Putamen (tissue), 1 donor: ENCODE data around the gene SLCO1A2.
A peak's percentile ranks its signal among the peaks of the same experiment; 100 is the strongest.
"Not testable (repeated sequence)": the region's sequence is repeated elsewhere in the genome, so short reads cannot be mapped to it uniquely, and the experiment has no call there.

Experiments
- DNase-seq: peaks from one replicate; pipeline ENCODE4 v3.0.0-alpha.2; 2016; ENCODE audit warnings: low spot score

Gene SLCO1A2

GRCh38 chr12:21334771-21335325 lies at the start of gene SLCO1A2:
SLCO1A2 (minus strand) TSS chr12:21334917; CDS start chr12:21334647, 270 bp downstream.
- peak; percentile 49 for DNase-seq

DNA sequence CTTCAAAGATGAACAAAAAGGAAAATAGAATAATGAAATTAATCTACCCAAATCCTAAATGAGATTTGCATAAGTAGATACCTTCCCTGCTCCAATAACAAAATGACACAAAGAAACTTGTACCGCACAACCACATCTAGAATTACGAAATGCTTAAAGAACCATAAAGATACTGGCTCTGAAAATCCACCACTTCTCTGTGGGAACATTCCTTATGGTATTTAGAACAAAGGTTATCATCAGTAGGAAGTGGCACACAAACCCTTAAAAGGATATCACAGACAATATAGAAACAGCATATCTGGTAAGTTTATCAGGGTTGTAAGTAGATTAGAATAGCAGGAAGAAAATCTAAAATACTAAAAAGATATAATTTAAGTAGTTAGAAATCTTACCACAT lies 49.5 kb upstream of the SLCO1A2 start:
- DNase-seq = no peak

- not testable (repeated sequence) for DNase-seq
These were observed 46.6 kb upstream of the SLCO1A2 start for GRCh38 chr12:21381320-21381719.

DNA sequence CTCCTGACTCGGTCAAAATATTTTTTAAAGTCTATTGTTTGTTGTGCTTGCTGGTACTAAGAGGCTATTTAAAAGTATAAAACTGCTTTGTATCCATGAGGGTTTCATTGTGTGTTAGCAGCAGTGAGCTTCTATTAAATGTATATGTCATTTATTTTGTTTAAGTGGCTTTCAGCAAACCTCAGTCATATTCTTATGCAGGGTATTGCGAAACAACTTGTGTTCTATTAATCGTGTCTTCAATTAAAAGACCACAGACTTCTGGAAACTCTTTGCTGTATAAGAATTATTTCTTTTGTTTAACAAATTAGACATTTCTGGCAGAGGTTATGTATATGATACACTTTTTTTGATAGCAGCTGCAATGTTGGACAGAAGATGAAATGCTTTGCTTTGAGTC lies 44.5 kb upstream of the SLCO1A2 start:
- no peak for DNase-seq

- no peak for DNase-seq
These were observed 37.9 kb upstream of the SLCO1A2 start, which contains the start of gene IAPP for GRCh38 chr12:21372602-21373001. IAPP (plus strand) TSS chr12:21372902; CDS start chr12:21373352, 450 bp downstream.

DNA sequence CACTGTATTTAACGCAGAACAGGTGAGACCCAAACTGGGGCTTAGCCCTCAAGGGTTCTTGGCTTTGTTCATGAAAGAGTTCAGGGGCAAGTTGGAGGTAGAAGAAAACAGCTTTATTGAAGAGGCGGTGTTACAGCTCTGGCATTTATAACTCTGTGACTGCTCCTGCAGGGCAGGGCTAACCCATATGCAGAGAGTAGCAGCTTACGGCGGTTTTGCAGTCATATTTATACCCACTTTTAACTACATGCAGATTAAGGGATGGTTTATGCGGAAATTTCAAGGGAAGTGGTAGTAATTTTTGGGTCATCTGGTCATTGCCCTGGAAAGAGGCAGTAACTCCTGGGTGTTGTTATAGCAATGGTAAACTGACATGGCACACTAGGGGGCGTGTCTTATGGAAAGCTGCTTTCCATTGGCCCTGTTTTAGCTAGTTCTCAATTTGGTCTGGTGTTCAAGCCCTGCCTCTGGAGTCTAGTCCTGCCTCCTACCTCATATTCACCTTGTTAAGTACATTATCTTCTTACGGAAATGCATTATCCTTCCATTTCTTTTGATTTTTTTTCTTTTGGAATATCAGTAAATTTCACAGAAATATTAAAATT lies 36.2 kb upstream of the SLCO1A2 start:
- no peak for DNase-seq

DNA sequence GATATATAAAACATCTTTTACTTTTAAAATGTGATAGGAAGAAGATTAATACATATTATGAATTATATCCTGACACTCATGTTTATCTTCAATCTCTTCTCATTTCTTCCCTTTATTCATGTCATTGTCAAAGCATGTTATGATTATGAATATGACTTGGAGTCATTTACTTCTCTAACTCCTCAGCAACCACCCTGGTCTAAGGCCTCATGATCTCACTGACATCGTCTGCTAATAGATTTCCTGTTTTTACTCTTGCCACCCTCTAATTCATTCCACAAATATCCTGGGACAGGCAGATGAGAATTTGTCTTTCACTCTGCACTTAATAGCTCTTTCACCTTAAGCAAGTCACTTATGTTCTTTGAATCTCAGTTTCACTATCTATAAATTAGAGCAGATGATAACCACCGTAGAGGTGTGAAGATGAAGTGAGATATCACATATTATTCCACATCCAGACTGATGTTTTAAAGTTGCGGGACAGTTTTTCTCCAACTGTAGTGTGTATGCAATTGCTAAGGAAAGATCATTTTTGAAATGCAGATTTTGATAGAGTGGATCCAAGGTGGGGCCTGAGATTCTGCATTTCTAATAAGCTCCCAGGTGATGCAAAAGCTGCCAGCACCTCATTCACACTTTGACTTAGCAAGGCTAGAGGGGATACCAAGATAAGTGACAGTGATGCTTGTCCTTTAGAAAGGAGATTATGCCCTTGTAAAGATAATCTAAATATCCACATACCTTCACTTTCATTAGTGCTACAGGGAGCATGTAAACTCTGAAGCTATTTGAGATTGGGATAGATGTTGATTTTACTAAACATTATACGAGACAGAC lies 34.6 kb upstream of the SLCO1A2 start:
- DNase-seq = no peak

GRCh38 chr12:21360632-21361031 lies 25.9 kb upstream of the SLCO1A2 start:
- not testable (repeated sequence) for DNase-seq

DNA sequence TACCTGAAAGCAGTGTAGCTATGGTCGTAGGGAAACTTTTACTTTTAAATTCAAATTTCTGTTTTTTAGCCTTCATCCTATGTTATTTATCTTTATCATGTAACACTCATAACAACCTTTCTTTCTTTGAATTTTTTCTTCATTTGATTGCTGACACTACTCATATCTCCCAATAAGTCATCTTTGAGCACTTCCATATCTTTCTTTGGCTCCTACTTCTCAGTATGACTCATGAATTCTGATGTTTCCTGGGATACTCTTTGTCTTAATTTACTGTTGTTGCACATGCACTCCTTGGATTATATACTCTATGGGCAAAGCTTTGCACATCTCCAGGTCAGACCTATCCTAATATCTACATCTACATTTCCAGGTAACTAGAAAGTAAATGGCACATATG lies 19.9 kb upstream of the SLCO1A2 start:
- no peak for DNase-seq

DNA sequence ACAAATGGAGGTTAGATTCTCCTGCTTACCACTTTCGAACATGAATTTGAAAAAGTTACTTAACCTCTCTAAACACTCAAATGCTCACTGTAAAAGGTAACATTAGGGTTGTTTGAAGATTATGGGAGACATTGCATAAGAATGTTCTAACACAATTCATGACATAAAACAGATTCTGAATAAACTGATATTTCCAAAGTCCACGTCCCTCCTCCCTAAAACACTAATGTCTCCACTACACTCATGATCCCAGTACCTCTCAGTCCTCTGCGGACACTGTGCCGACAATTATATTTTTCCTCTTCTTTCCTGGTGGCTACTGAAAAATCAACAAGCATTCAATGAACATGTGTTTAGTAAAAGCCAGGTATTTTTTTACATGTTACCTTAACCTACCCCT lies 19.2 kb upstream of the SLCO1A2 start:
- no peak for DNase-seq

GRCh38 chr12:21353487-21353886 lies 18.8 kb upstream of the SLCO1A2 start:
- DNase-seq = no peak

DNA sequence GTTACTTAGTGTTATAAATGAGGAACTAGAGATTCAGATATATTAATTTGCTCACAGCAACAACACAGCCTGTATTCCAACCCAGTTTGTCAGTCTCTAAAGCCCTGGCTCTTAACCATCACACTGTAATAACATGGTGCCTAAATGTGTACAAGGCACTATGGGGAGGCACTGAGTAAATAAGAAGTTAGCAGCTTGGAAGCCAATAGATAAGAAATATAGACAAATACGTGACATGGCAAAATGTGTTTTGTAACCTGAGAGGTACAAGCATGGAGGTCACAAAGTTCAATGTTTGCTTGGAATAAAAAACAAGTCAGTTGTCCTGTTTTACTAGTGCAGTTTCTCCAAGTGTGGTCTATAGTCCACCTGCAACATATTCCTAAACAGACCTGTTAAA lies 16.3 kb upstream of the SLCO1A2 start:
- no peak for DNase-seq

DNA sequence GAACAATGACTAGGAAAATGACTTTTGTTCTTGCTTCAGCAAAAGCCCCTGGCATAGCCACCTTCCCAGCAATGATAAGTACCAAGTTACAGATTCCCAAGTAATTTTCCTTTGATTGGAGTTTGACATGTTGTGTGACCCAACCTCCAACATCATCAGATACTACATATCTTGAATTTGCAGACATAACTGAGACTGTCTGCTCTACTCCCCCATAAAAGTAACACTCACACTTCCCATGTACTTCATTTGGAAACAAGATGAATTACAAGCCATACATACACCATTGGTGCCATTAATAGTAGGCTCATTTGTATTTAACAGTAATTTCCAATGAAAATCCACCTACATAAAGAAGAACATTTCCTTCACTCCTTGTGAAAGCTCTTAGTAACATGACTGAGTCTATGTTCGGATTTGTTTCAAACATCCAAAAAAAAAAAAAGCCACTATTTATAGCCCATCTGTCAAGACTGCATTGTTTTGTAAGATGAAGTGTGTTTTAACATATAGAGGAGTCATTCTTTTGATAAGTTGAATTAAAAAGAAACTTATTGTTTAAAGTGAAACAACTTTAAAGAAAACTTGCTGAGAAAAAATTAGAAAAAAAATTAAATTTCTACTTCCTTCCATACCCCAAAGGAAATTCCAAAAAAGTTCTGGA lies 12.0 kb upstream of the SLCO1A2 start:
- no peak for DNase-seq

- DNase-seq = no peak
These were observed 8.9 kb upstream of the SLCO1A2 start for GRCh38 chr12:21343636-21344035.

DNA sequence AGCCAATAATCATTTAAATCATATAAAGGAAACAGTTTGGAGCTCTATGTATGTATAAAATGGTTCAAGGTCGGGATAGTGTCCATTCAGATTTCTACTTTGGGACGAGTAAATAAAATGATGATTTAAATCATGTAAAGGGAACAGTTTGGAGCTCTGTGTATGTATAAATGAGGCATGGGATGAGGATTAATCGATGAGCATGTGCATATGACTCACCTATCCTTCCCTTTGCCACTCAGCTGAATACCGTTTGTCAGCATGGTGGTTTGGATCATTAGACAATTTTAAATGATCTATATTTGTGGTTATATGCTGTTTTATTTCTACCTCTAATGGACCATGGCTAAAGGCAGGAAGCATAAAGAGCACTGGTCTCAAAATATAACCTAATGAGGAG lies 7.1 kb upstream of the SLCO1A2 start:
- DNase-seq = no peak

- no peak for DNase-seq
These were observed 5.7 kb upstream of the SLCO1A2 start for GRCh38 chr12:21340403-21340802.

DNA sequence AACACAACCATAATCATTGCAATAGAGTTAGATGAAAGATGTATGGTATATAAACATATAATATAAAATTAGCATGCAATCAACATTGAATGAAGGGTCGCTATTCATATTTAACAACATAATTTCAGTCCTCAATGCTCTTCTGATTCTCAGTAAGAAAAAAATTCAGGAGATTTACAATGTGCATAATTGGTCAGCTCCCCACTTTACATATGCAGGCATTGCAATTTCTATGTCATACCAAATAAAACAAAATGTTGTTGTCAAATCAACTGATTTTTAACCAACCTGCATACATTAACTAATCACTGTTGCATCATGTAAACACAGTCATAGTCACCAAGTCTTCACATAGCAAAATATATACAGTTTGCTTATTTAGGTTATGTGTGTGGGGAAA lies 5.2 kb upstream of the SLCO1A2 start:
- DNase-seq = no peak

GRCh38 chr12:21337959-21338744 lies 3.4 kb upstream of the SLCO1A2 start:
- DNase-seq = no peak

- DNase-seq = peak; percentile 89
These were observed 2.7 kb upstream of the SLCO1A2 start for GRCh38 chr12:21337453-21337852.

GRCh38 chr12:21336656-21337055 lies 1.9 kb upstream of the SLCO1A2 start:
- peak; percentile 86 for DNase-seq

DNA sequence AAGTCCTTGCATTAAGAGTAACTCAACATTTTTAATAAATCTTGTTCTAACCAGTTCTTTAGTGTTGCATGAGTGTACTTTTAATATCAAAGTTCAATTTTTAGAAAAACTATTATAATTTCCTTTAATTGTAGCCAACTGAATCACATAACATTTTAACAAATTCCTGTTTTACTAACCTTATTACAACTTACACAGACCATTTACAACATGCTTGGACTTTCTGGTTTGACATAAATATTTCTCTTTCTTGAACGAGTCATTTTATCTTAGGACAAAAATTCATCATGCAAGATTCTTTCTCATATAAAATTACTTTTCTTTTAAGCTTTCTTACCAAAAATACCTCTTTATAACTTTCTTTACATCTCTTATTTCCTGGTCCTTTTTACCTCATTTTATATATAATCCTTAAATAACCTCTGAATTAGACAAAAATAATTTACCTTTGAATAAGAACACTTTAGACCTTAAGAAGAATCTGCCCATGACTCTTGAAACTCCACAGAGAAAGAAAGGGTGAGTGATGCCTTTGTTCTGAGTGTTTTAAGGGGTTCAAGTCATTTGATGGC lies 3.9 kb downstream of the SLCO1A2 start:
- DNase-seq = no peak
